Karpas-422 (cell line): ENCODE data around the gene TMSB4X. TPM values are rescaled to one million over a fixed set of nuclear protein-coding genes. Genes with fewer than 3 reads are reported as not detected.
"Not testable (repeated sequence)": the region's sequence is repeated elsewhere in the genome, so short reads cannot be mapped to it uniquely, and the experiment has no call there.

ENCODE experiments used
- DNase-seq: peaks from one replicate; pipeline ENCODE4 v3.0.0-alpha.2; 2015
- H2AFZ ChIP-seq: fragments of 200-600 bp; sonication (generic); 2 replicates; pipeline ENCODE4 v1.6.1; 2014; ENCODE audit warnings: antibody characterized with exemption, low read length, mixed read lengths
- H3K27ac ChIP-seq: fragments of 200-600 bp; sonication (generic); 2 replicates; pipeline ENCODE4 v1.5.1; 2014; ENCODE audit warnings: mild to moderate bottlenecking, low read length, moderate library complexity
- H3K27me3 ChIP-seq: fragments of 200-600 bp; sonication (generic); 2 replicates; pipeline ENCODE4 v1.6.1; 2014; ENCODE audit warnings: low read length, mixed read lengths
- H3K36me3 ChIP-seq: fragments of 200-600 bp; sonication (generic); 2 replicates; pipeline ENCODE4 v1.6.1; 2014; ENCODE audit warnings: low read length, mixed read lengths; ENCODE audit not compliant: insufficient read depth
- H3K4me1 ChIP-seq: fragments of 200-600 bp; sonication (generic); 2 replicates; pipeline ENCODE4 v1.6.1; 2014; ENCODE audit warnings: mild to moderate bottlenecking, low read length, mixed read lengths
- H3K4me2 ChIP-seq: fragments of 200-600 bp; sonication (generic); 2 replicates; pipeline ENCODE4 v1.6.1; 2014; ENCODE audit warnings: low read length, low read depth, mild to moderate bottlenecking; ENCODE audit not compliant: poor library complexity, severe bottlenecking
- H3K4me3 ChIP-seq: fragments of 200-600 bp; sonication (generic); 2 replicates; pipeline ENCODE4 v1.5.1; 2014; ENCODE audit warnings: mild to moderate bottlenecking, antibody characterized with exemption, low read length, mixed read lengths
- H3K79me2 ChIP-seq: fragments of 200-600 bp; sonication (generic); 2 replicates; pipeline ENCODE4 v1.6.1; 2014; ENCODE audit warnings: mild to moderate bottlenecking, low read length, mixed read lengths
- H3K9ac ChIP-seq: fragments of 200-600 bp; sonication (generic); 2 replicates; pipeline ENCODE4 v1.6.0; 2014; ENCODE audit warnings: low read length
- H3K9me2 ChIP-seq: fragments of 200-600 bp; sonication (generic), shearing (Covaris generic); replicated peaks from 2 replicates; pipeline ENCODE4 v1.6.0; 2014; ENCODE audit warnings: mild to moderate bottlenecking, low read length, moderate library complexity; ENCODE audit not compliant: insufficient read depth
- H3K9me3 ChIP-seq: fragments of 300-700, 200-600 bp; sonication (generic); 2 replicates; pipeline ENCODE4 v1.6.1; 2014; ENCODE audit warnings: low read length, mixed read lengths
- H4K20me1 ChIP-seq: fragments of 200-600 bp; sonication (generic); 2 replicates; pipeline ENCODE4 v1.6.1; 2014; ENCODE audit warnings: mild to moderate bottlenecking, antibody characterized with exemption, low read length, low read depth; ENCODE audit not compliant: insufficient read depth
- total RNA-seq: library from RNA; depleted of rRNA; stranded (reverse); fragments of >200 nt; shearing (Covaris generic); gene quantifications from 2 replicates; pipeline ENCODE4 v1.2.3, GENCODE V29; 2014; ENCODE audit warnings: low replicate concordance

TMSB4X gene
- total RNA-seq, 1 experiment from 2014 or later = 3,856 TPM

- Histone ChIP-seq H3K27me3 (no peaks in the 10 kb centered on the region), H3K4me2 (peak overlapping the region; percentile 69), H3K4me3 (peak overlapping the region; percentile 48), H3K9me3 (no peaks in the 10 kb centered on the region), H3K9ac (peak overlapping the region; percentile 71), H3K36me3 (no peaks in the 10 kb centered on the region), H2AFZ (peak overlapping the region; percentile 78), H3K27ac (peak overlapping the region; percentile 96), H3K4me1 (peaks cover 47% of the 10 kb centered on the region), H3K79me2 (no peaks in the 10 kb centered on the region), H4K20me1 (no peaks in the 10 kb centered on the region), H3K9me2 (no peaks in the 10 kb centered on the region)
- DNase-seq = peak; percentile 94
Measured at GRCh38 chrX:12956704-12957534, 18.0 kb upstream of the TMSB4X start.

DNA sequence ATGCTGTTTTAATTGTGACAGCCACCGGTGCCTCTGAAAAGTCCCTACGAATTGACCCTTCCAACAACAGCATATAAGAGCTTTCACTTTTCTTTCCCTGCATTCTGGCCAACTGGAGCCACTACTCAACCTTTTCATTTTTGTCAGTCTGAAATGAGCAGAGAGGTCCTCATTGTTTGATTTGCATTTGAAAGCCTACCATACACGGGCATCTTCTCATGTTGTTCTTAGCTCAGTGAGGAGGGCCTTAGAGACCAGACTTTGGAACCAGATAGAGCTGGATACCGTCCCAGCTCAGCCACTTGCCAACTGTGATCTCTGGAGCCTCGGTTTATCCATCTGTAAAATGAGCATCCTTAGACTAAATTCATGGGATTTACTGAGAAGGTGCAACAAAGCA is 16.9 kb upstream of the TMSB4X start:
- H2AFZ ChIP-seq = peak overlapping the region; percentile 57; the same call in 1 of the 2 replicates
- no peaks in the 10 kb centered on the region for H3K27me3 ChIP-seq

GRCh38 chrX:12958461-12958860 is 16.4 kb upstream of the TMSB4X start:
- Histone ChIP-seq H3K79me2 (no peaks in the 10 kb centered on the region), H3K9me3 (no peaks in the 10 kb centered on the region), H3K9ac (no peak overlapping the region), H3K4me3 (no peak overlapping the region), H3K4me2 (no peak overlapping the region), H3K9me2 (no peaks in the 10 kb centered on the region), H3K27ac (no peak overlapping the region), H3K36me3 (no peaks in the 10 kb centered on the region), H2AFZ (0 out of 2 replicates have a peak overlapping the region, but pooled peaks have one; percentile 57), H3K4me1 (peaks cover 51% of the 10 kb centered on the region), H4K20me1 (no peaks in the 10 kb centered on the region), H3K27me3 (no peaks in the 10 kb centered on the region)
- peak; percentile 40 for DNase-seq

More for the DNA sequence above, 16.9 kb upstream of the TMSB4X start:
- H3K36me3 ChIP-seq = no peaks in the 10 kb centered on the region
- H3K9me2 ChIP-seq = no peaks in the 10 kb centered on the region
- no peak overlapping the region for H3K9ac ChIP-seq
- DNase-seq = peak; percentile 41
- H3K4me2 ChIP-seq = peak overlapping the region; percentile 69
- H3K9me3 ChIP-seq = no peaks in the 10 kb centered on the region
- no peaks in the 10 kb centered on the region for H3K79me2 ChIP-seq
- no peaks in the 10 kb centered on the region for H4K20me1 ChIP-seq
- H3K4me1 ChIP-seq = peaks cover 51% of the 10 kb centered on the region
- peak overlapping the region; percentile 96 for H3K27ac ChIP-seq
- no peak overlapping the region for H3K4me3 ChIP-seq

DNA sequence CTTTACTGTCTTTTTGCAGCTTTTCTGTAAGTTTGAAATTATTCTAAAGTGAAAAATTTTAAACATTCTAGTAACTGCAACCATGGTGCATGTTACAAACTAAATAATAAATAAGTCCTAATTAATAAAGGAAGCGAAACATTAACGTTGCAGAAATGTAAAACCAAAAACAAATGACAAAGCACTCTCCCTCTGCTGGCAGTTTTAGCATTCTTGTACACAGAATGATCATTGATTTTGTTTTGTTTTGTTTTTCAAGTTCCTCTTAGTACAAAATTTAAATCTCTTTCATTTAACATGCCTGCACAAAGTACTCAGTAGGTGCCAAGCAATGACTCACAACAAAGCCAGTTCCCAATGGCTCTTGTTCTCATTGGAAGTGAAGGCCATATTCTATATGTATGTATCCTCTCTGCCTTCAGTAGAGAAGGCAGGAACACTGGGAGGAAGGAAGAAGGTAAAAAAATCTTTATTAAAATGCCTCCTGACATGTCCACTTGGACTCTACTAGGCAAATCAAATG is 13.7 kb upstream of the TMSB4X start:
- no peaks in the 10 kb centered on the region for H4K20me1 ChIP-seq
- H3K4me2 ChIP-seq = no peak overlapping the region
- DNase-seq = peak; percentile 9
- no peaks in the 10 kb centered on the region for H3K9me2 ChIP-seq
- H3K9me3 ChIP-seq = no peaks in the 10 kb centered on the region
- no peak overlapping the region for H3K27ac ChIP-seq
- H3K79me2 ChIP-seq = no peaks in the 10 kb centered on the region
- H2AFZ ChIP-seq = no peak overlapping the region
- no peaks in the 10 kb centered on the region for H3K36me3 ChIP-seq
- H3K27me3 ChIP-seq = no peaks in the 10 kb centered on the region
- H3K4me1 ChIP-seq = peaks cover 37% of the 10 kb centered on the region
- no peak overlapping the region for H3K9ac ChIP-seq
- H3K4me3 ChIP-seq = no peak overlapping the region

GRCh38 chrX:12962041-12962504 is 12.8 kb upstream of the TMSB4X start:
- Histone ChIP-seq H2AFZ (no peak overlapping the region), H3K9ac (no peak overlapping the region), H3K27ac (no peak overlapping the region), H3K79me2 (no peaks in the 10 kb centered on the region), H3K9me3 (no peaks in the 10 kb centered on the region), H3K4me2 (no peak overlapping the region), H3K4me3 (no peak overlapping the region), H3K4me1 (peaks cover 29% of the 10 kb centered on the region), H4K20me1 (no peaks in the 10 kb centered on the region), H3K36me3 (no peaks in the 10 kb centered on the region), H3K9me2 (no peaks in the 10 kb centered on the region), H3K27me3 (no peaks in the 10 kb centered on the region)
- DNase-seq = peak; percentile 52

GRCh38 chrX:12963210-12963850 is 11.6 kb upstream of the TMSB4X start:
- H3K4me2 ChIP-seq, H4K20me1 ChIP-seq, H3K27me3 ChIP-seq, H3K9ac ChIP-seq, H3K9me2 ChIP-seq, H3K9me3 ChIP-seq, H3K4me3 ChIP-seq, H3K36me3 ChIP-seq, H3K79me2 ChIP-seq, DNase-seq, H3K27ac ChIP-seq, H2AFZ ChIP-seq: not testable (repeated sequence)
- H3K4me1 ChIP-seq = peaks cover 17% of the 10 kb centered on the region

DNA sequence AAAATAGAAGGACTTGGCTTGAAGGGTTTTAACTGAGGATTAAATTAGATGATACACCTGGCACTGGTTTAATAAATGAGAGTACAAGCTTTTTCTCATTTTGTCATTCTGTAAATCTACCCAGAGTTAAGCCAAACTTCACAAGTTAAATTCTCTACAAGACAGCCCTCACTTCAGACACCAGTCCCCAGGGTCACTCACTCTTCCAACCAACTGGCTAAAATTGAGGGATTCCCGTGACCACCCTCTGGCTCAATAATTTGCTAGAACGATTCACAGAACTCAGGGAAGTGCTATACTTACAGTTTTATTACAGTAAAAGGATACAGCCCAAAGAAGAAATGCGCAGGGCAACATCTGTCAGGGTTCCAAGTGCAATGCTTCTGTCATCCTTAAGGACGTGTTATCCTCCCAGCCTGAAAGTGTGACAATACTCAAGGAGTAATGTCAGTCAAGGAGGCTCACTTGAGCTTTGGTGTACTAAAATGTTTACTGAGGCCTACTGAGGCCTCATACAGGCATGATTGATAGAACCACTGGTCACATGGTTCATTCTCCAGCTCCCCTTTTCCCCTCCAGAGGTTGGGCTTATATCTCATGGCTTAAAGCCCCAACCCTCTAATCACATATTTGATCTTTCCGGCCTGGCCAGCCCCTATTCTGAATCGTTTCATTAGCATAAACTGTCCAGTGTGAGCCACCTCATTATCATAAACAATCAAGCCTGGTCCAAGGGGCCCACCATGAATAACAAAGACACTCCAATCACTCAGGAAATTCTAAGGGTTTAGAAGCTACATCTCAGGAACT is 9.6 kb upstream of the TMSB4X start:
- H3K79me2 ChIP-seq = no peaks in the 10 kb centered on the region

More for the DNA sequence above, 9.6 kb upstream of the TMSB4X start:
- Histone ChIP-seq H3K9me2 (no peaks in the 10 kb centered on the region), H2AFZ (peak overlapping the region; percentile 40; the same call in 1 of the 2 replicates), H3K27ac (no peak overlapping the region), H3K4me1 (peaks cover 14% of the 10 kb centered on the region), H3K27me3 (no peaks in the 10 kb centered on the region), H3K9ac (no peak overlapping the region), H3K36me3 (no peaks in the 10 kb centered on the region), H4K20me1 (no peaks in the 10 kb centered on the region), H3K4me2 (no peak overlapping the region), H3K4me3 (no peak overlapping the region), H3K9me3 (no peaks in the 10 kb centered on the region)
- peak; percentile 33 for DNase-seq
